Tibial artery (tissue), 4 donors: ENCODE measurements around the gene P2RX3.

Experiments used
- DNase-seq, 2 donors: peaks; one replicate each; pipeline ENCODE4 v3.0.0-alpha.2; 2019
- H3K27ac ChIP-seq, 2 donors: fragments of 200-600 bp; sonication (generic) in 1 of 2; 1 replicate in 1 of 2; 2 replicates in 1 of 2; pipeline ENCODE4 v1.5.1; 2018 to 2019; ENCODE audit warnings: mild to moderate bottlenecking in 1 of 2
- H3K27me3 ChIP-seq, 2 donors: fragments of 200-600 bp; sonication (generic) in 1 of 2; one replicate each; pipeline versions ENCODE4 v1.5.1 to v1.6.0; 2016 to 2019
- H3K36me3 ChIP-seq, 3 donors: fragments of 200-600 bp; sonication (generic) in 2 of 3; one replicate each; pipeline ENCODE4 v1.5.1; 2016 to 2019; ENCODE audit warnings: mild to moderate bottlenecking in 2 of 3
- H3K4me1 ChIP-seq, 4 donors: fragments of 200-600 bp; sonication (generic) in 2 of 4; 1 replicate in 3 of 4; 2 replicates in 1 of 4; pipeline ENCODE4 v1.5.1; 2016 to 2019
- H3K4me3 ChIP-seq, 2 donors: fragments of 200-600 bp; sonication (generic) in 1 of 2; 1 replicate in 1 of 2; 2 replicates in 1 of 2; pipeline ENCODE4 v1.5.1; 2018 to 2019; ENCODE audit warnings: mild to moderate bottlenecking in 2 of 2
- H3K9me3 ChIP-seq, 3 donors: fragments of 200-600 bp; sonication (generic) in 1 of 3; one replicate each; pipeline ENCODE4 v1.5.1; 2016 to 2019
- CTCF ChIP-seq, 2 experiments: fragments of 200-600 bp in 1 of 2; fragments of 450-650 bp in 1 of 2; IDR thresholded peaks; one replicate each; pipeline ENCODE4 v1.5.1; 2017 to 2019; ENCODE audit warnings: antibody characterized with exemption in 2 of 2, mild to moderate bottlenecking in 1 of 2, moderate library complexity in 1 of 2
- intact Hi-C: fragments of 100-400 bp; cut with DNase I; formaldehyde crosslinking; loops from one replicate; pipeline ENCODE4 v1.15.0; 2023; ENCODE audit warnings: low total_unique reads

Gene P2RX3

GRCh38 chr11:57405271-57405860 is 67.2 kb downstream of the P2RX3 start:
- intact Hi-C loops: no loop called here
- Histone ChIP-seq H3K36me3 (peaks cover 27 to 54% (median 33%) of the 10 kb centered on the region in 3 donors), H3K27ac (no peak overlapping the region), H3K4me1 (peaks cover 0 to 3% (median 0%) of the 10 kb centered on the region in 4 donors), H3K4me3 (no peak overlapping the region), H3K9me3 (no peaks in the 10 kb centered on the region), H3K27me3 (no peaks in the 10 kb centered on the region)
- DNase-seq: no peak
- TF ChIP-seq CTCF (IDR thresholded peaks at IDR 0.05): no peak

- no peaks in the 10 kb centered on the region for H3K27me3 ChIP-seq
- no peaks in the 10 kb centered on the region for H3K9me3 ChIP-seq
- H3K4me1 ChIP-seq: peaks cover 0 to 3% (median 0%) of the 10 kb centered on the region in 4 donors
- H3K36me3 ChIP-seq: peaks cover 38 to 65% (median 44%) of the 10 kb centered on the region in 3 donors
- intact Hi-C loops: no loop called here
- H3K4me3 ChIP-seq: no peak overlapping the region
- no peak for TF ChIP-seq CTCF (IDR thresholded peaks at IDR 0.05)
- peak overlapping the region in 1 of 2 donors; percentile 17 for H3K27ac ChIP-seq
- peak in 1 of 2 donors; percentile 60 for DNase-seq
These were observed 68.3 kb downstream of the P2RX3 start for GRCh38 chr11:57406337-57406904.

- no peak for DNase-seq
- no peaks in the 10 kb centered on the region for H3K9me3 ChIP-seq
- intact Hi-C loops: no loop called here
- H3K4me3 ChIP-seq: no peak overlapping the region
- TF ChIP-seq CTCF (IDR thresholded peaks at IDR 0.05): no peak
- peaks cover 42 to 69% (median 51%) of the 10 kb centered on the region in 3 donors for H3K36me3 ChIP-seq
- no peaks in the 10 kb centered on the region for H3K27me3 ChIP-seq
- H3K27ac ChIP-seq: peak overlapping the region in 1 of 2 donors; percentile 17
- peaks cover 0 to 3% (median 0%) of the 10 kb centered on the region in 4 donors for H3K4me1 ChIP-seq
These were observed 69.1 kb downstream of the P2RX3 start for GRCh38 chr11:57407010-57407920.

- intact Hi-C loops: no loop called here
- peaks cover 0 to 3% (median 0%) of the 10 kb centered on the region in 4 donors for H3K4me1 ChIP-seq
- no peak for TF ChIP-seq CTCF (IDR thresholded peaks at IDR 0.05)
- H3K27me3 ChIP-seq: no peaks in the 10 kb centered on the region
- H3K27ac ChIP-seq: no peak overlapping the region
- H3K9me3 ChIP-seq: no peaks in the 10 kb centered on the region
- no peak for DNase-seq
- peaks cover 42 to 76% (median 58%) of the 10 kb centered on the region in 3 donors for H3K36me3 ChIP-seq
- no peak overlapping the region for H3K4me3 ChIP-seq
These were observed 69.9 kb downstream of the P2RX3 start for GRCh38 chr11:57407941-57408475.

- H3K9me3 ChIP-seq: no peaks in the 10 kb centered on the region
- H3K4me1 ChIP-seq: peaks cover 0 to 3% (median 0%) of the 10 kb centered on the region in 4 donors
- H3K36me3 ChIP-seq: peaks cover 50 to 83% (median 64%) of the 10 kb centered on the region in 3 donors
- no peak overlapping the region for H3K4me3 ChIP-seq
- DNase-seq: no peak
- no peak overlapping the region for H3K27ac ChIP-seq
- H3K27me3 ChIP-seq: no peaks in the 10 kb centered on the region
- no peak for TF ChIP-seq CTCF (IDR thresholded peaks at IDR 0.05)
- intact Hi-C loops: no loop called here
These were observed 70.6 kb downstream of the P2RX3 start for GRCh38 chr11:57408771-57409170.
